ENCODE measurements around the gene VWA5B2. TPM values are rescaled to one million over a fixed set of nuclear protein-coding genes. Genes with fewer than 3 reads are reported as not detected.

VWA5B2 gene
- total and polyA plus RNA-seq, 9 of the 15 experiments (the other 6 are each of a cell fraction or from before 2014, with no cell fraction given), result 0.04 TPM; not detected in 8

DNA sequence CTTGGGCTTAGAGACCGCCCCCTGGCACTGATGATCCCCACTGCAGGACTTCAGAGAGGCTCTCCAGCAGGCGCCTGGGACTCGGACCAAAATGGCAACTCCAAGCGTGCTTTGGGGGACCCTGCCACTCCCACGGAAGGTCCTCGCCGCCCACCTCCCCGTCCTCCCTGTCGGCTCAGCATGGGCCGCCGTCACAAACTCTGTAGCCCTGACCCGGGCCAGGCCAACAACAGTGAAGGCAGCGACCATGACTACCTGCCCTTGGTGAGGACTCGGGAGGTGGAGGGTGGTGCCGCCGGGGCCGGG is 11.7 kb downstream of the VWA5B2 start (continued):
- TF ChIP-seq ZNF77 (CRISPR knock-in tag; IDR thresholded peaks at IDR 0.05) (no peak), RBM34 (IDR thresholded peaks at IDR 0.05; ENCODE audit: borderline replicate concordance, insufficient read depth, low read length) (no peak), ZNF143 (CRISPR knock-in tag; IDR thresholded peaks at IDR 0.05) (no peak), ELF2 (CRISPR knock-in tag; IDR thresholded peaks at IDR 0.05) (no peak)
- TF ChIP-seq, protein P1, sequence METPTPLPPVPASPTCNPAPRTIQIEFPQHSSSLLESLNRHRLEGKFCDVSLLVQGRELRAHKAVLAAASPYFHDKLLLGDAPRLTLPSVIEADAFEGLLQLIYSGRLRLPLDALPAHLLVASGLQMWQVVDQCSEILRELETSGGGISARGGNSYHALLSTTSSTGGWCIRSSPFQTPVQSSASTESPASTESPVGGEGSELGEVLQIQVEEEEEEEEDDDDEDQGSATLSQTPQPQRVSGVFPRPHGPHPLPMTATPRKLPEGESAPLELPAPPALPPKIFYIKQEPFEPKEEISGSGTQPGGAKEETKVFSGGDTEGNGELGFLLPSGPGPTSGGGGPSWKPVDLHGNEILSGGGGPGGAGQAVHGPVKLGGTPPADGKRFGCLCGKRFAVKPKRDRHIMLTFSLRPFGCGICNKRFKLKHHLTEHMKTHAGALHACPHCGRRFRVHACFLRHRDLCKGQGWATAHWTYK (CRISPR knock-in tag; IDR thresholded peaks at IDR 0.05), result no peak

DNA sequence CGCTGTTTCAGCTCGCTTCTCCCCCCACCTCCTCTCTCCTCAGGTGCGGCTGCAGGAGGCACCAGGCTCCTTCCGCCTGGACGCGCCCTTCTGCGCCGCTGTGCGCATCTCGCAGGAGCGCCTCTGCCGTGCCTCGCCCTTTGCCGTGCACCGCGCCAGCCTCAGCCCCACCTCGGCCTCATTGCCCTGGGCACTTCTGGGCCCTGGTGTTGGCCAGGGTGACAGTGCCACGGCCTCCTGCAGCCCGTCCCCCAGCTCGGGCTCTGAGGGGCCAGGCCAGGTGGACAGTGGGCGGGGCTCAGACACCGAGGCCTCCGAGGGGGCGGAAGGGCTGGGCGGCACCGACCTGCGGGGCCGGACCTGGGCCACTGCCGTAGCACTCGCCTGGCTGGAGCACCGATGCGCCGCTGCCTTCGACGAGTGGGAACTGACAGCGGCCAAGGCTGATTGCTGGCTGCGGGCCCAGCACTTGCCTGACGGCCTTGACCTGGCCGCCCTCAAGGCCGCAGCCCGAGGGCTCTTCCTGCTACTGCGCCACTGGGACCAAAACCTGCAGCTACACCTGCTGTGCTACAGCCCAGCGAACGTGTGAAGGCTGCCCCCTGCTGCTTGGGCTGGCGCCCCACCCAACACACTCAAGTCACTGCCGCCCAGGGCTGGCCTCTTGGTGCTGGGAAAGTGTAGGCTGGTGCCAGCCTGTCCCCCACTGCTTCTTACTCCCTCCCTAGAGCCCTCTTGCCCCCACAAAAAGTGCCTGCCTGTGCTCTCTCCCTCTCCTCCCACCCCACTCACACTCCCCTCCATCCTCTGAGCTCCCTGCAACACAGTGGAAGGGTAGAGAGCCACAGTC is 12.3 kb downstream of the VWA5B2 start:
- H3K9me3 ChIP-seq (replicated peaks; ENCODE audit: control insufficient read depth, insufficient read depth, low read depth, low read length), result no peaks in the 10 kb centered on the region
- no peak overlapping the region for H2AFZ ChIP-seq (ENCODE audit: low read depth, low read length)
- in situ Hi-C loops (cut with MboI), result loop anchor here (10.0 kb wide), 1 partner anchor 227 kb away; the partner anchor contains the start of gene ABCC5
- H3K4me3 ChIP-seq, result no peak overlapping the region
- peaks cover 44% of the 10 kb centered on the region for H3K36me3 ChIP-seq (ENCODE audit: control insufficient read depth, insufficient read depth, low read length)
- ChIA-PET POLR2A (interaction anchor here (0.6 to 0.9 kb wide), 4 partner anchors 74 to 1308 kb away, joined by 3 to 4 read pairs (median 3); no protein-coding TSS in a partner anchor), CTCF (ENCODE audit: low intra/inter-chr PET ratio) (interaction anchor here (2.2 kb wide), 1 partner anchor 346 kb away, joined by 17 read pairs; no protein-coding TSS in a partner anchor)
- no peaks in the 10 kb centered on the region for H3K9me1 ChIP-seq (ENCODE audit: control insufficient read depth, insufficient read depth, low read length)
- no TSS peak for BruUV-seq (replicated peaks)
- no peaks in the 10 kb centered on the region for H3K79me2 ChIP-seq (ENCODE audit: control insufficient read depth, insufficient read depth, low read length)
- H3K4me1 ChIP-seq (replicated peaks in 1 of 2; ENCODE audit: control insufficient read depth in 2 of 2, insufficient read depth in 2 of 2, low read length in 2 of 2), result peaks cover 0 to 19% of the 10 kb centered on the region in 2 experiments; a peak in 3 of 5 replicates
- peak overlapping the region in 1 of 2 experiments; percentile 61; a peak in 1 of 4 replicates for H3K9ac ChIP-seq (ENCODE audit: insufficient read depth in 1 of 2, low read depth in 2 of 2, low read length in 2 of 2)
- intact Hi-C loops (cut with micrococcal nuclease), result loop anchor here (5.0 to 10.0 kb wide), 2 partner anchors 94 to 197 kb away; no protein-coding TSS in a partner anchor
- peaks cover 0 to 12% of the 10 kb centered on the region in 2 experiments; a peak in 1 of 5 replicates for H3K27me3 ChIP-seq (ENCODE audit: control insufficient read depth in 2 of 2, insufficient read depth in 2 of 2, low read length in 2 of 2)
- peaks cover 27% of the 10 kb centered on the region for H4K20me1 ChIP-seq (replicated peaks; ENCODE audit: control insufficient read depth, insufficient read depth, low read length)
- H3K4me2 ChIP-seq (ENCODE audit: insufficient read depth, low read length), result no peak overlapping the region
- DNase-seq (ENCODE audit: extremely low read depth in 1 of 4, low spot score in 3 of 4) (peak; percentile 65 to 82 (median 74)), ATAC-seq (peak; percentile 97), FAIRE-seq (peak; percentile 86)
- 21% methylated on average over 23 of the region's 46 CpGs for WGBS (ENCODE audit: insufficient coverage, low coverage, missing lambda C conversion rate)
- H3K27ac ChIP-seq (ENCODE audit: extremely low read depth, low read depth, low read length), result no peak overlapping the region
- peak; percentile 62; the same call in 1 of the 2 replicates for TF ChIP-seq SMC3 (conservative IDR thresholded peaks at IDR 0.05; ENCODE audit: insufficient read depth, low read depth, low read length)
- 0 out of 2 replicates have a peak, but pooled peaks have one; percentile 22 for TF ChIP-seq ZBTB17 (CRISPR knock-in tag; IDR thresholded peaks at IDR 0.05)
- TF ChIP-seq ZFX (CRISPR knock-in tag; IDR thresholded peaks at IDR 0.05), result peak; percentile 52
- peak; percentile 21; the same call in 1 of the 2 replicates for TF ChIP-seq ZNF384 (IDR thresholded peaks at IDR 0.05; ENCODE audit: low read depth, low read length)
- TF ChIP-seq, protein P2, sequence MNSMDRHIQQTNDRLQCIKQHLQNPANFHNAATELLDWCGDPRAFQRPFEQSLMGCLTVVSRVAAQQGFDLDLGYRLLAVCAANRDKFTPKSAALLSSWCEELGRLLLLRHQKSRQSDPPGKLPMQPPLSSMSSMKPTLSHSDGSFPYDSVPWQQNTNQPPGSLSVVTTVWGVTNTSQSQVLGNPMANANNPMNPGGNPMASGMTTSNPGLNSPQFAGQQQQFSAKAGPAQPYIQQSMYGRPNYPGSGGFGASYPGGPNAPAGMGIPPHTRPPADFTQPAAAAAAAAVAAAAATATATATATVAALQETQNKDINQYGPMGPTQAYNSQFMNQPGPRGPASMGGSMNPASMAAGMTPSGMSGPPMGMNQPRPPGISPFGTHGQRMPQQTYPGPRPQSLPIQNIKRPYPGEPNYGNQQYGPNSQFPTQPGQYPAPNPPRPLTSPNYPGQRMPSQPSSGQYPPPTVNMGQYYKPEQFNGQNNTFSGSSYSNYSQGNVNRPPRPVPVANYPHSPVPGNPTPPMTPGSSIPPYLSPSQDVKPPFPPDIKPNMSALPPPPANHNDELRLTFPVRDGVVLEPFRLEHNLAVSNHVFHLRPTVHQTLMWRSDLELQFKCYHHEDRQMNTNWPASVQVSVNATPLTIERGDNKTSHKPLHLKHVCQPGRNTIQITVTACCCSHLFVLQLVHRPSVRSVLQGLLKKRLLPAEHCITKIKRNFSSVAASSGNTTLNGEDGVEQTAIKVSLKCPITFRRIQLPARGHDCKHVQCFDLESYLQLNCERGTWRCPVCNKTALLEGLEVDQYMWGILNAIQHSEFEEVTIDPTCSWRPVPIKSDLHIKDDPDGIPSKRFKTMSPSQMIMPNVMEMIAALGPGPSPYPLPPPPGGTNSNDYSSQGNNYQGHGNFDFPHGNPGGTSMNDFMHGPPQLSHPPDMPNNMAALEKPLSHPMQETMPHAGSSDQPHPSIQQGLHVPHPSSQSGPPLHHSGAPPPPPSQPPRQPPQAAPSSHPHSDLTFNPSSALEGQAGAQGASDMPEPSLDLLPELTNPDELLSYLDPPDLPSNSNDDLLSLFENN (IDR thresholded peaks at IDR 0.05; ENCODE audit: low read depth in 2 of 2, low read length in 2 of 2), result no peak
- TF ChIP-seq FOXA3 (CRISPR knock-in tag; conservative IDR thresholded peaks at IDR 0.05 in 1 of 2, IDR thresholded peaks at IDR 0.05 in 1 of 2), result no peak
- TF ChIP-seq TCF7L2 (IDR thresholded peaks at IDR 0.05; ENCODE audit: low read depth, low read length), result no peak
- TF ChIP-seq CHD2 (IDR thresholded peaks at IDR 0.05; ENCODE audit: low read depth, low read length), result no peak
- peak; percentile 92 for TF ChIP-seq POLR2AphosphoS2 (IDR thresholded peaks at IDR 0.05; ENCODE audit: low read length)
- no peak for TF ChIP-seq GATA2 (CRISPR knock-in tag; IDR thresholded peaks at IDR 0.05)

All from K562 (cell line).